HG02973 (cell line): ENCODE measurements around the gene ALG11.
"Not testable (repeated sequence)": the region's sequence is repeated elsewhere in the genome, so short reads cannot be mapped to it uniquely, and the experiment has no call there.

Experiments
- ATAC-seq: cut with Tn5 transposase; IDR thresholded peaks from one replicate; pipeline ENCODE4 v1.9.1; 2021; ENCODE audit warnings: moderate library complexity; ENCODE audit not compliant: unreplicated experiment

The ALG11 gene

GRCh38 chr13:52026246-52026626 lies 14.0 kb downstream of the ALG11 start:
- no peak for ATAC-seq

- ATAC-seq = no peak
These were observed 15.6 kb downstream of the ALG11 start for GRCh38 chr13:52027832-52028231.

GRCh38 chr13:52029569-52029968 lies 17.4 kb downstream of the ALG11 start:
- ATAC-seq = no peak

- not testable (repeated sequence) for ATAC-seq
These were observed 18.2 kb downstream of the ALG11 start for GRCh38 chr13:52030401-52030800.

GRCh38 chr13:52033039-52033438 lies 20.8 kb downstream of the ALG11 start:
- ATAC-seq = no peak

GRCh38 chr13:52034616-52035226 lies 22.5 kb downstream of the ALG11 start:
- ATAC-seq = no peak

GRCh38 chr13:52036037-52036436 lies 23.8 kb downstream of the ALG11 start:
- ATAC-seq = no peak

- ATAC-seq = no peak
These were observed 31.5 kb downstream of the ALG11 start for GRCh38 chr13:52043675-52044074.

GRCh38 chr13:52047463-52047862 lies 35.3 kb downstream of the ALG11 start:
- no peak for ATAC-seq

GRCh38 chr13:52048516-52048915 lies 36.3 kb downstream of the ALG11 start:
- no peak for ATAC-seq

- ATAC-seq = no peak
These were observed 39.2 kb downstream of the ALG11 start for GRCh38 chr13:52051400-52051799.

GRCh38 chr13:52053460-52053859 lies 41.3 kb downstream of the ALG11 start:
- ATAC-seq = no peak

- ATAC-seq = not testable (repeated sequence)
These were observed 48.9 kb downstream of the ALG11 start for GRCh38 chr13:52061064-52061463.

GRCh38 chr13:52061587-52061986 lies 49.4 kb downstream of the ALG11 start:
- ATAC-seq = no peak

- no peak for ATAC-seq
These were observed 55.0 kb downstream of the ALG11 start for GRCh38 chr13:52067237-52067636.

- no peak for ATAC-seq
These were observed 58.8 kb downstream of the ALG11 start for GRCh38 chr13:52070929-52071523.
